Transverse colon (tissue), 4 donors: ENCODE results near the gene NUB1. TPM values are rescaled to one million over a fixed set of nuclear protein-coding genes. Genes with fewer than 3 reads are reported as not detected.

Source experiments
- DNase-seq: peaks from one replicate; pipeline ENCODE4 v3.0.0-alpha.2; 2019
- H3K27ac ChIP-seq, 4 donors: fragments of 200-600 bp; sonication (generic); 2 replicates each; pipeline ENCODE4 v1.5.1; 2016 to 2018; ENCODE audit warnings: inconsistent platforms in 4 of 4
- H3K27me3 ChIP-seq: fragments of 200-600 bp; sonication (generic); 2 replicates; pipeline ENCODE4 v1.5.1; 2017; ENCODE audit warnings: inconsistent platforms
- H3K36me3 ChIP-seq, 4 donors: fragments of 200-600 bp; sonication (generic); 2 replicates each; pipeline ENCODE4 v1.5.1; 2017 to 2019; ENCODE audit warnings: inconsistent platforms in 4 of 4
- H3K4me1 ChIP-seq, 4 donors: fragments of 200-600 bp; sonication (generic); 2 replicates each; pipeline ENCODE4 v1.5.1; 2017 to 2020; ENCODE audit warnings: inconsistent platforms in 4 of 4
- H3K4me3 ChIP-seq, 4 donors: fragments of 200-600 bp; sonication (generic); 1 replicate in 1 of 4; 2 replicates in 3 of 4; pipeline versions ENCODE4 v1.5.1 to v1.6.1; 2017 to 2019; ENCODE audit warnings: inconsistent platforms in 4 of 4
- H3K9me3 ChIP-seq, 2 donors: fragments of 200-600 bp; sonication (generic); 2 replicates each; pipeline ENCODE4 v1.5.1; 2017 to 2019; ENCODE audit warnings: inconsistent platforms in 2 of 2
- CTCF ChIP-seq, 5 experiments: fragments of 200-600 bp in 3 of 5; fragments of 450-650 bp in 2 of 5; sonication (generic) in 3 of 5; IDR thresholded peaks; 1 replicate in 2 of 5; 2 replicates in 3 of 5; pipeline ENCODE4 v1.5.1; 2016 to 2017; ENCODE audit warnings: antibody characterized with exemption in 5 of 5, inconsistent platforms in 3 of 5, mild to moderate bottlenecking in 2 of 5, moderate library complexity in 1 of 5
- EP300 ChIP-seq: sonication (generic); formaldehyde crosslinking; IDR thresholded peaks from one replicate; pipeline ENCODE4 v1.6.1; 2017; ENCODE audit warnings: antibody characterized with exemption, low read depth
- POLR2A ChIP-seq: fragments of 450-650 bp; IDR thresholded peaks from one replicate; pipeline ENCODE4 v1.6.1; 2016; ENCODE audit warnings: antibody characterized with exemption, mild to moderate bottlenecking, moderate library complexity
- POLR2AphosphoS5 ChIP-seq, 3 donors: sonication (generic); formaldehyde crosslinking; IDR thresholded peaks; one replicate each; pipeline ENCODE4 v1.6.1; 2016; ENCODE audit warnings: antibody characterized with exemption in 3 of 3
- WGBS, 2 donors: methylation state at CpG; one replicate each; pipeline ENCODE4 v1.1.5; 2018; ENCODE audit warnings: low coverage in 1 of 2; 5-methylcytosine and 5-hydroxymethylcytosine counted together
- in situ Hi-C, 4 donors: fragments of 200-750 bp; cut with MboI; loops; one replicate each; pipeline versions ENCODE4 v1.15.0 to v1.15.1; 2017; ENCODE audit warnings: low sequenced_read_pairs in 3 of 4, low pct_ligation_motif_present in 1 of 4, low pct_unique_long_range_greater_than_20kb in 1 of 4
- intact Hi-C: fragments of 100-400 bp; cut with DNase I; formaldehyde crosslinking; loops from one replicate; pipeline ENCODE4 v1.15.1; 2023; ENCODE audit warnings: low total_unique reads
- total RNA-seq, 4 donors: library from RNA; depleted of rRNA; stranded (reverse); fragments of >200 nt; gene quantifications; one replicate each; pipeline ENCODE4 v1.1.0, GENCODE V29; 2016

Gene NUB1
- total RNA-seq, 4 donors from 2014 or later, result 26.3 to 69.5 (median 56.4) TPM

- in situ Hi-C loops, result no loop called here
- no peak for DNase-seq
- no peaks in the 10 kb centered on the region for H3K9me3 ChIP-seq
- H3K27ac ChIP-seq, result no peak overlapping the region
- no peak for TF ChIP-seq POLR2A
- TF ChIP-seq POLR2AphosphoS5 (IDR thresholded peaks at IDR 0.05), result no peak
- no peak for TF ChIP-seq EP300
- TF ChIP-seq CTCF (IDR thresholded peaks at IDR 0.05), result no peak
- H3K27me3 ChIP-seq, result no peaks in the 10 kb centered on the region
- intact Hi-C loops, result no loop called here
- H3K36me3 ChIP-seq, result no peaks in the 10 kb centered on the region
- no peak overlapping the region for H3K4me3 ChIP-seq
- peaks cover 0 to 5% (median 0%) of the 10 kb centered on the region in 4 donors for H3K4me1 ChIP-seq
- WGBS, 2 donors, result 86% methylated on average over 14 of the region's 14 CpGs; no CpG with 5 or more reads in 1 of the 2 donors
Observed at GRCh38 chr7:151399906-151400305, 58.3 kb downstream of the NUB1 start.

- intact Hi-C loops, result no loop called here
- WGBS, 2 donors, result 45 to 46% methylated on average over 2 to 14 of the region's 14 CpGs
Observed at GRCh38 chr7:151400626-151401315, 59.2 kb downstream of the NUB1 start.

GRCh38 chr7:151402029-151402835 lies 60.6 kb downstream of the NUB1 start:
- intact Hi-C loops, result no loop called here
- no peak for DNase-seq

More at GRCh38 chr7:151400626-151401315, 59.2 kb downstream of the NUB1 start:
- Histone ChIP-seq H3K4me1 (peaks cover 0 to 5% (median 0%) of the 10 kb centered on the region in 4 donors), H3K27me3 (peaks cover 6% of the 10 kb centered on the region), H3K4me3 (no peak overlapping the region), H3K9me3 (no peaks in the 10 kb centered on the region), H3K36me3 (no peaks in the 10 kb centered on the region), H3K27ac (no peak overlapping the region)
- no peak for DNase-seq
- in situ Hi-C loops, result no loop called here
- TF ChIP-seq EP300 (no peak), CTCF (IDR thresholded peaks at IDR 0.05) (no peak), POLR2A (no peak), POLR2AphosphoS5 (IDR thresholded peaks at IDR 0.05) (no peak)

More at GRCh38 chr7:151402029-151402835, 60.6 kb downstream of the NUB1 start:
- no peak for TF ChIP-seq POLR2A
- TF ChIP-seq EP300, result no peak
- no peak for TF ChIP-seq CTCF (IDR thresholded peaks at IDR 0.05)
- no peak for TF ChIP-seq POLR2AphosphoS5 (IDR thresholded peaks at IDR 0.05)
- Histone ChIP-seq H3K27ac (no peak overlapping the region), H3K4me1 (peaks cover 0 to 5% (median 0%) of the 10 kb centered on the region in 4 donors), H3K9me3 (no peaks in the 10 kb centered on the region), H3K36me3 (no peaks in the 10 kb centered on the region), H3K4me3 (no peak overlapping the region), H3K27me3 (peaks cover 6% of the 10 kb centered on the region)
- in situ Hi-C loops, result no loop called here
- WGBS, 2 donors, result 87 to 89% methylated on average over 3 to 16 of the region's 16 CpGs
